Endodermal cell (in vitro differentiated cells): ENCODE measurements around the gene DNMT3A. TPM values are rescaled to one million over a fixed set of nuclear protein-coding genes. Genes with fewer than 3 reads are reported as not detected.

Experiments used
- DNase-seq: peaks from one replicate; pipeline ENCODE4 v3.0.0-alpha.2; 2017
- H3K27ac ChIP-seq: 2 replicates; pipeline ENCODE4 v1.5.1; 2013; ENCODE audit warnings: mild to moderate bottlenecking, low read depth, low read length, moderate library complexity
- H3K27me3 ChIP-seq: 2 replicates; pipeline ENCODE4 v1.6.1; 2013; ENCODE audit warnings: mild to moderate bottlenecking, low read length, moderate library complexity; ENCODE audit not compliant: insufficient read depth, control insufficient read depth, poor library complexity, severe bottlenecking
- H3K36me3 ChIP-seq: 2 replicates; pipeline ENCODE4 v1.7.0; 2013; ENCODE audit warnings: mild to moderate bottlenecking, low read length, moderate library complexity; ENCODE audit not compliant: control insufficient read depth, insufficient read depth
- H3K4me1 ChIP-seq: one replicate; pipeline ENCODE4 v1.7.0; 2013; ENCODE audit warnings: low read length; ENCODE audit not compliant: control insufficient read depth, insufficient read depth
- H3K4me3 ChIP-seq: 2 replicates; pipeline ENCODE4 v1.5.1; 2013; ENCODE audit warnings: mild to moderate bottlenecking, low read length, moderate library complexity
- H3K9ac ChIP-seq: 2 replicates; pipeline ENCODE4 v1.6.1; 2013; ENCODE audit warnings: mild to moderate bottlenecking, low read length, moderate library complexity; ENCODE audit not compliant: poor library complexity, severe bottlenecking; ENCODE audit errors: extremely low read depth
- H3K9me3 ChIP-seq: 2 replicates; pipeline ENCODE4 v1.6.1; 2013; ENCODE audit warnings: mild to moderate bottlenecking, low read length, moderate library complexity; ENCODE audit not compliant: control insufficient read depth
- H3K27ac Mint-ChIP-seq: 2 replicates; pipeline ENCODE4 v1.8.0; 2020; ENCODE audit warnings: mixed read lengths
- H3K27me3 Mint-ChIP-seq: 2 replicates; pipeline ENCODE4 v1.8.0; 2021; ENCODE audit warnings: mild to moderate bottlenecking, mixed read lengths; ENCODE audit not compliant: insufficient read depth
- H3K36me3 Mint-ChIP-seq: 2 replicates; pipeline ENCODE4 v1.8.0; 2020; ENCODE audit warnings: low read depth, mixed read lengths
- H3K4me1 Mint-ChIP-seq: 2 replicates; pipeline ENCODE4 v1.8.0; 2020; ENCODE audit warnings: mixed read lengths
- H3K4me3 Mint-ChIP-seq: 2 replicates; pipeline ENCODE4 v1.8.0; 2020; ENCODE audit warnings: mild to moderate bottlenecking, moderate library complexity, mixed read lengths
- H3K9me3 Mint-ChIP-seq: 2 replicates; pipeline ENCODE4 v1.8.0; 2020; ENCODE audit warnings: mild to moderate bottlenecking, mixed read lengths
- CTCF ChIP-seq: fragments of 200-600 bp; sonication (generic); conservative IDR thresholded peaks from 2 replicates; pipeline ENCODE4 v1.5.0; 2021; ENCODE audit warnings: antibody characterized with exemption, mild to moderate bottlenecking
- WGBS, 2 experiments: methylation state at CpG; one replicate each; pipeline versions ENCODE4 v1.1.5 to v1.1.7; 2013; ENCODE audit warnings: missing lambda C conversion rate in 2 of 2, mixed read lengths in 1 of 2; ENCODE audit not compliant: insufficient coverage in 1 of 2, insufficient read length in 1 of 2; 5-methylcytosine and 5-hydroxymethylcytosine counted together
- total RNA-seq, 2 donors: library from RNA; stranded (reverse); fragmentation: NEBNext Ultra II Directional in 1 of 2; extraction: Animal tissue kit (Norgen Biotek cat#: 25700) in 1 of 2; gene quantifications; 2 replicates in 1 of 2; 3 replicates in 1 of 2; pipeline ENCODE4 v1.2.1, GENCODE V29; 2021

The DNMT3A gene
- total RNA-seq, 2 donors from 2014 or later = 124 to 139 TPM

GRCh38 chr2:25361261-25362048 lies 19.7 kb upstream of the DNMT3A start:
- Mint-ChIP-seq H3K36me3 (no peaks in the 10 kb centered on the region), H3K27me3 (peaks cover 56% of the 10 kb centered on the region), H3K4me3 (no peak overlapping the region), H3K27ac (no peak overlapping the region), H3K9me3 (peaks cover 3% of the 10 kb centered on the region), H3K4me1 (peaks cover 7% of the 10 kb centered on the region)
- Histone ChIP-seq H3K9ac (no peak overlapping the region), H3K4me1 (no peaks in the 10 kb centered on the region), H3K36me3 (no peaks in the 10 kb centered on the region), H3K27me3 (peaks cover 20% of the 10 kb centered on the region), H3K9me3 (no peaks in the 10 kb centered on the region), H3K4me3 (no peak overlapping the region), H3K27ac (no peak overlapping the region)
- no peak for DNase-seq
- 58 to 68% methylated on average over 21 to 34 of the region's 34 CpGs for WGBS, 2 experiments
- no peak for TF ChIP-seq CTCF

DNA sequence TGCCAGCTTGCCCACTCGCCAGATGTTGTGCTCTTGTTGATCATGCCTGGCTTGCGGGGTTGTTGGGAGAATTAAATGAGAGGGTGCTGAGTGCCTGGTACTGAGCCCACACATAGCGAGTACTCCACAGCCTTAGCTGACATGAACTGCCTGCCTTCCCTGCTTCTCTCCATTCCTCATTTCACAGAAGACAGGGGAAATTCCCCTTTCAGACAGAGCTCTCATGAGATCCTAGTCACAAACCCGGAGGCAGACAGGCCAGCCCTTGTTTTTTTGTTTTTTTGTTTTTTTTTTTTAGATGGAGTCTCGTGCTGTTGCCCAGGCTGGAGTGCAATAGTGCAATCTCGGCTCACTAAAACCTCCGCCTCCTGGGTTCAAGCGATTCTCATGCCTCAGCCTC lies 17.1 kb upstream of the DNMT3A start:
- Histone ChIP-seq H3K36me3 (no peaks in the 10 kb centered on the region), H3K4me1 (no peaks in the 10 kb centered on the region), H3K27ac (no peak overlapping the region), H3K4me3 (no peak overlapping the region), H3K27me3 (peaks cover 17% of the 10 kb centered on the region), H3K9ac (no peak overlapping the region), H3K9me3 (no peaks in the 10 kb centered on the region)
- Mint-ChIP-seq H3K36me3 (no peaks in the 10 kb centered on the region), H3K9me3 (peaks cover 5% of the 10 kb centered on the region), H3K4me1 (peaks cover 7% of the 10 kb centered on the region), H3K27me3 (peaks cover 52% of the 10 kb centered on the region), H3K27ac (no peak overlapping the region), H3K4me3 (no peak overlapping the region)
- TF ChIP-seq CTCF = no peak
- no peak for DNase-seq
- 92 to 94% methylated on average over 6 to 8 of the region's 8 CpGs for WGBS, 2 experiments

- DNase-seq = peak; percentile 42
- Histone ChIP-seq H3K9ac (no peak overlapping the region), H3K36me3 (no peaks in the 10 kb centered on the region), H3K4me1 (no peaks in the 10 kb centered on the region), H3K27me3 (peaks cover 14% of the 10 kb centered on the region), H3K9me3 (no peaks in the 10 kb centered on the region), H3K27ac (no peak overlapping the region), H3K4me3 (no peak overlapping the region)
- 84 to 91% methylated on average over 5 to 6 of the region's 6 CpGs for WGBS, 2 experiments
- Mint-ChIP-seq H3K27me3 (peaks cover 47% of the 10 kb centered on the region), H3K36me3 (no peaks in the 10 kb centered on the region), H3K4me1 (peaks cover 7% of the 10 kb centered on the region), H3K27ac (no peak overlapping the region), H3K9me3 (peaks cover 5% of the 10 kb centered on the region), H3K4me3 (no peak overlapping the region)
- no peak for TF ChIP-seq CTCF
These were observed 16.6 kb upstream of the DNMT3A start for GRCh38 chr2:25358249-25358815.
